ENCODE measurements around the gene ZNF689.

Gene ZNF689

DNA sequence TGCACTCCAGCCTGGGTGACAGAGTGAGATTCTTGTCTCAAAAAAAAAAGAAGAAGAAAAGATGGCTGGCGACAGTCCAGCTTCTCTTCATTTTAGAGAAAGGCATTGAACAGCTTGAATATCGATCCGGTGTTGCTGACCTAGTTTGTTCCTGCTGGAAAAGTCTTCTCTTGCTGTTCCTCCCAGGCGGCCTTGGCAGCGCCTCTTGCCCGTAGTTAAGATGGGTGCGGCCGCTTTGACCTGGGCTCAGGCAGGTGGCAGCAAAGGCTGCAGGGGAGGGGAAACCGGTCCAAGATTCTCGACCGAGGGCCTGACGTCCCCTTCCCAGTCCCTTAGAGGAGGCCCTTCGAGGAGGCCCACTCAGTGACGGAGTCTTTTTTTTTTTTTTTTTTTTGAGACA, 48.2 kb downstream of the ZNF689 start:
- no peak for DNase-seq (ENCODE audit: low read depth)

DNA sequence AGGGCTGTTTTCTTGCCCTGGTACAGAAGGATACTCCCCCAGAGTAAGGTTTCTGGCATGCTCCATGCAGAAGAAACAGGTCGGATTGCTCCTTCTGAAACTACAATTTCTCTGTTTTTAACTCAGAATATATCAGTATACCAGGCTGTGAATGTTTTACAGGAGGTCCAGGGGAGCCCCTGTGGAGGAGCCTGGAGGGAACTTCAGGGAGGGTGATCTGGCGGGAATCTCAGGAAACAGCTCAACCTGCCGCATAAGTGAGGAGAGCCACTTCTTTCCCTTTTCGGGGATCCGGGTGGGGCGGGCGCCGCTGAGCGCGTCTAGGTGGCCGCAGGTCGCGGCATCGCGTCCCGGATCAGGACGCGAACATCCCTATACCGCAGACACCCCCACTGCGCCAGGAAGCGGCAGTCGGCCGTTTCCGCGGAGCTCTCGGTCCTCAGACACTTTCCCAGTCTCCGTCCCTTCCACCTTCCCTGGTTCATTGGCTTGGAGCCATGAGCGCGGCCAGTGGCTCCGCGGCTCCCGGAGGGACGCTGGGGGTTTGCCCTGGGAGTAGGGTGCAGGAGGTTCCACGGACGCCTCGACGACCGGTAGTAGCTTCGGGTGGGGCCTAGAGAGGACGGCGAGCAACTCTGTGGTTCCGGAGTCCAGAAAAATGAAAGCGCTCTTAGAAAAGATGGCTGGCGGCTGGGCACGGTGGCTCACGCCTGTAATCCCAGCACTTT, 48.9 kb downstream of the ZNF689 start:
- no peak for DNase-seq (ENCODE audit: low read depth)

DNA sequence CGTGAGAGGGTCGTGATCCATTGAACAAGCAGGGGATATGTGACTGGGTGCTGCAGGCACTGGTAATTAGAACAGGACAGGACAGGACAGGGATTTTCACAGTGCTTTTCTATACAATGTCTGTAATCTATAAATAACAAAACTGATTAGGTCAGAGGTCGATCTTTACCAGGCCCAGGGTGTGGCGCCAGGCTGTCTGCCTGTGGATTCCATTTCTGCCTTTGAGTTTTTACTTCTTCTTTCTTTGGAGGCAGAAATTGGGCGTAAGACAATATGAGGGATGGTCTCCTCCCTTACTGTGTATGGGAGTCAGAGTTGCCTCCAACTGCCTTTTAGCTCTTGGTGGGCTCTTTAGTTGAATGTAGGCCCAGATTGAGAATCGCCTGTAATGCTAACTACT, 50.5 kb downstream of the ZNF689 start:
- no peak for DNase-seq (ENCODE audit: low read depth)

DNA sequence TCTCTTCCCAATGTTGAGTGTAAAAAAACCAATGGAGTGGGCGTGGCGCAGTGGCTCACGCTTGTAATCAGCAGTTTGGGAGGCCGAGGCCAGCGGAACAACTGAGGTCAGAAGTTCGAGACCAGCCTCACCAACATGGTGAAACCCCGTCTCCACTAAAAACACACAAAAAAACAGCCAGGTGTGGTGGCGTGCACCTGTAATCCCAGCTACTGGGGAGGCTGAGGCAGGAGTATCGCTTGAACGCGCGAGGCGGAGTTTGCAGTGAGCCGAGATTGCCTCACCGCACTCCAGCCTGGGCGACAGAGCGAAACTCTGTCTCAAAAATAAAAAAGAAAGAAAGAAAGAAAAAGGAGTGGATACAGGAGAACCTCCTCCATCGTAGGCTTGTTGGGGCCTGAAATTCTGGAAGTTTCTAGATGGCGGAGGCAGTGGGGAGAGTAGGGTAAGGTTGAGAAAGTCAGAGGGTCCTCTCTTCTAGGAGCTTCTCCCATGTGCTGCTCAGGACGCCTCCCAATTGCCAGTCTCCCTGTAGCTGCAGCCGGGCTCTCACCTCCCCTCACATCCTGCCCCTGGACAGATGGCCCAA, 51.3 kb downstream of the ZNF689 start:
- no peak for DNase-seq (ENCODE audit: low read depth)

DNA sequence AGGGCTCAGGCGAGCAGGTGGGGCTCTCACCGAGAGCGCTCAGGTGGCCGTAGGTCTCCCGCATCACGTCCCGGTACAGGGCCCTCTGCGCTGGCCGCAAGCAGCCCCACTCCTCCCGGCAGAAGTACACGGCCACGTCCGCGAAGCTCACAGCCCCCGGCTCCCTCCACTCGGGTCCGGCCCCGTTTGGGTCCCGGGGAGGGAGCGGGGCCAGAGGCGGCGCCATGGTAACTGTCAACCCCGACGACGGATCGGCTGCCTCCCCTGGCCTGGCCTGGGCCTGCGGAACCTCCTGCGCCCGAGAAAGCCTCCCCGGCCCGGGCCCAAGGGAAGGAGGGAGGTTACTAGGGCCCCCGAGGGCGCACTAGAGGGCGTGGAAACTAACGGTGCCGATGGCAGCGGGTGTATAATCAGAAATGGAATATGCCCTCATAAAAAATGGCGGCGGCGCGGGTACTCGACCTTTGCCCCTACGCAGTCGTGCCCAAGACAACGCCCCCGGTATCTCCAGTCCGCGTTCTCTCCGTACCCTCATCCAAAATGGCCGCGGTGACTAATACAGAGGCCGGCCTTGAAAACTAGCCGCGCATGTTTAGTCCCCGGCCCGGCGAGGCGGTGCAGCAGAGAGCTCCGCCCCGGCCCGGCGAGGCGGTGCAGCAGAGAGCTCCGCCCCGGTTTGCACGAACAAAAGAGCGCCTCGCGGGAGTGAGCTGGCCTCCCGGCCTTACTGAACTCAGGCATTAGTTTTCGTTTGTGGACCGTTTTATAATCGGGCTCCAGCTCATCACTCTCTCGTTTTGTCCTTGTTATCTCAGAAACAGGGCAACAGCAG, 52.0 kb downstream of the ZNF689 start, which contains the start of gene ZNF764:
ZNF764 (minus strand) TSS at position 418 of the 832 bp plus-strand sequence; CDS start at position 226, 192 bp downstream.
- DNase-seq (ENCODE audit: low read depth): peak; percentile 90

DNA sequence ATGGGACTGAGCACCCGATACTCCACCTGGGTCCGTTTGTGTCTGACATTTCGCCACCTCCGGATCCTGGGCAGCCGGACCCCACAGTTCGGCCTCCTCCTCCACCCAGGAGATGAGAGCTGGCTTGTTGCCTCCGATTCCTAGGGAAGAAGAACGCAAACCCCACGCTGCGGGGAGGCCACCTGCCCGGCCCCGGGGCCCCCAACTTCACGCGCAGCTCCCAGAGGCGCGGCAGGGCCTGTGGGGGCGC, 52.6 kb downstream of the ZNF689 start:
- no peak for DNase-seq (ENCODE audit: low read depth)

DNA sequence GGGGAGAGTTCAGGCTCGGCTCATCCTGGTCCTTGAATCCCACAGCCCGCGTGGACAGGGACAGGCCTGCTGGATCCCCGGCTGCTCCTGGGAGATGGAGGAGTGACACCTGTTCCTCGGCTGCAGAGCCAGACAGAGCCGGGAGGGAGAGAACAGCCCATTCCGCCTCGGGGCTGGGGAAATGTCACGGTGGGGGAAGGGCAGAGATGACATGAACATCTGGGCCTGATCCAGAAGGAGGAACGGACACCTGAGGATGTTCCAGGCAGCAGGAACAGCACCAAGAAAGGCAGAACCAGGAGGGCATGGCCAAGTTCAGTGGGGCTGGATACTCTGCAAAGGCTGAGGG, 54.1 kb downstream of the ZNF689 start:
- no peak for DNase-seq (ENCODE audit: low read depth)

DNA sequence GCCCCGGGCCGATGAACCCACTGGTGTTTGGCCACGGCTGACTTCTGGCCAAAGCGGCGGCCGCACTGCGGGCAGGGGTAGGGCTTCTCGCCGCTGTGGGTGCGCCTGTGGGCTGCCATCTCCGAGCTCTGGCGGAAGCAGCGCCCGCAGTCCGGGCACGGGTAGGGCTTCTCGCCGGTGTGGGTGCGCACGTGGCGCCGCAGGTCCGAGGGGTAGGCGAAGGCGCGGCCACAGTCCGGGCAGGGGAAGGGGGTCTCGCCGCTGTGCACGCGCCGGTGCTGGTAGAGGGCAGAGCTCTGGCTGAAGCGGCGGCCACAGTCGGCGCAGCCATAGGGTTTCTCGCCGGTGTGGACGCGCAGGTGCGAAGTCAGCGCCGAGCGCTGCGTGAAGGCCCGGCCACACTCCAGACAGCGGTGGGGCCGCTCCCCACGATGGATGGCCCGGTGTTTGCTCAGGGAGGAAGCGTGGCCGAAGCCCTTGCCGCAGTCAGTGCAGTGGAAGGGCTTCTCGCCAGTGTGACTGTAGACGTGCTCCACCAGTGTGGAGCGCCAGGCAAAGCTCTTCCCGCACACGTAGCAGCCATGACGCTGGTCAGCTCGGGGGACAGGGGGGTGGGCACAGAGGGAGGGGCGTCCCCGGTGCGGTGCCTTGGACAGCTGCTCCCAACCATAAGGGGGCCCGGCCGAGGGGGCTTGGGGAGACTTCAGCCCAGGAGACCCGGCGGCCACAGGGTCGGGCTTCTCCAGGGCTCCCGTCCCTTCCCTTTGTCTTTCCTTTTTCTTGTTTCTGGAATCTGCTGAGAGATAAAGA, 54.7 kb downstream of the ZNF689 start:
- no peak for DNase-seq (ENCODE audit: low read depth)

DNA sequence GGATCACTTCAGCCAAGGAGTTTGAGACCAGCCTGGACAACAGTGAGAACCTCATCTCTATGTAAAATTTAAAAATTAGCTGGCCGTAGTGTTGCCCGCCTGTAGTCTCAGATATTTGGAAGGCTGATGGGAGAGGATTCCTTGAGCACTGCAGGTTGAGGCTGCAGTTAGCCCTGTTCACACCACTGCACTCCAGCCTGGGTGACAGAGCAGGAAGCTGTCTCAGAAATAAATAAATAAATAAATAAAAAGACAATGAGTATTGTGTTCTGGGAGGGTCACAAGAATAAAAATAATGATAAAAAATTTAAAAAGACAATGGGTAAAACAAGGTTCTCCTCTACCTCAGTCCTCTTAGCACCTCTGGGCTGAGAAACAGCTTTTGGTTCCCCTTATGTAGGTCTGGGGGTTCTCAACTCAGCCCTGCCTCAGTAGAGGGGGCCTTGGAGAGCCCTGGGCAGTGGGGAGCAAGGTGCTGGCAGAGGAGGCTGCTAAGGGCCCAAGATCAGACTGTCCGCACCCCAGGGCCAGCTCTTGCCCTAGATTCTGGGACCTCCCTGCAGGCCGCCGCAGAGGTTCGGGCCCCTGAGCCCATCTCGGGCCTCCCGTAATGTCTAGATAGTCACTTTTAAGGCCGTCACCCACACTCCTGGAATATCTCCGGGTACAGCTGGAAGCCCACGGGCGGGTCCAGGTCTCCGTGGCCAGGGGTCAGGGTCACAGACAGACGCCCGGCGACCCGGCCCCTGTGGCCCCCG, 55.5 kb downstream of the ZNF689 start:
- DNase-seq (ENCODE audit: low read depth): no peak

DNA sequence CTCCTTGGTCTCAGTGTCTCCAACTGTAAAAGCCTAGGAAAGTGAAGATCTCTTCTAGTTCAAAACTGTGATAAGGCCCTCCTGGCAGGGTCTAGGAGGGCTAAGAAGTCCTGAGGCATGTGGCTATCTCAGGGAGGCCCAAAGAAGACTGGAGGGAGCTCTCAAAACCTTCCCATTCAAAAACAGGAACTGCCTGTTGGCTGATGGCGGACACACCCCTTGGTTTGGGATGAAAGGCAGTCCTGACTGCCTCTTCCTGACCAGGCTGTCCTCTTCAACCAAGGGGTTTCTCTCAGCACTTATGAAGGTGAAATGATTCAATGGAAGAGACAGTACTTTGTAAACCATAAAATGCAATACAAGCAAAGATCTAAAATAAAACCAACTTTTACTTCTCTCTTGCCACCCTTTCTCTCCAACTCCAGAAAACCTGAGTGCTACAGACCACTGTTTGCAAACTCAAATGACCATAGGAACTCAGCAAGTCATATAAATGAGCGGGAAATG, 56.7 kb downstream of the ZNF689 start:
- no peak for DNase-seq (ENCODE audit: low read depth)

DNA sequence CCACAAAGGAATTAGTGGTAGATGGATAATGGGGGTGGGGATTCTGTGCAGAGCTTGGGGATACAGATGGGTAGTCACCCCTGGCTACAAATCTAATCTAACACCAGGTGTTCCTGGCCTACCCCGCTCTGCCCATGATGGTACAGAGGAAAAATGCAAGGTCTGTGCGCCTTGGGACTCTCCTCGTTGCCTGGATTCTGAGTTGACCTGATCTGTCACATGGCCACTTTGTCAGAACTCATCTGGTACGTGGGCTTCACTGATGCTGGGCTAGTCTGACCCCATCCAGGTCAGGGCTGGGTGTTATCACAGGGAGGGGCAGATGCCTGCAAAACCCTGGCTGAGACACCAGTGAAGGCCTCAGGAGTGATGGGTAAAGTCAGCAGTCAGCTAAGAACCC, 57.2 kb downstream of the ZNF689 start:
- no peak for DNase-seq (ENCODE audit: low read depth)

All from activated T-cell treated with anti-CD3 and anti-CD28 coated beads for 1 hour (primary cell).